ELR (cell line): Measurements from ENCODE around the gene NRG4.
"Not testable (repeated sequence)": the region's sequence is repeated elsewhere in the genome, so short reads cannot be mapped to it uniquely, and the experiment has no call there.

Experiments used
- DNase-seq: peaks from one replicate; pipeline ENCODE4 v3.0.0-alpha.2; 2015; ENCODE audit warnings: low read depth

The NRG4 gene

DNA sequence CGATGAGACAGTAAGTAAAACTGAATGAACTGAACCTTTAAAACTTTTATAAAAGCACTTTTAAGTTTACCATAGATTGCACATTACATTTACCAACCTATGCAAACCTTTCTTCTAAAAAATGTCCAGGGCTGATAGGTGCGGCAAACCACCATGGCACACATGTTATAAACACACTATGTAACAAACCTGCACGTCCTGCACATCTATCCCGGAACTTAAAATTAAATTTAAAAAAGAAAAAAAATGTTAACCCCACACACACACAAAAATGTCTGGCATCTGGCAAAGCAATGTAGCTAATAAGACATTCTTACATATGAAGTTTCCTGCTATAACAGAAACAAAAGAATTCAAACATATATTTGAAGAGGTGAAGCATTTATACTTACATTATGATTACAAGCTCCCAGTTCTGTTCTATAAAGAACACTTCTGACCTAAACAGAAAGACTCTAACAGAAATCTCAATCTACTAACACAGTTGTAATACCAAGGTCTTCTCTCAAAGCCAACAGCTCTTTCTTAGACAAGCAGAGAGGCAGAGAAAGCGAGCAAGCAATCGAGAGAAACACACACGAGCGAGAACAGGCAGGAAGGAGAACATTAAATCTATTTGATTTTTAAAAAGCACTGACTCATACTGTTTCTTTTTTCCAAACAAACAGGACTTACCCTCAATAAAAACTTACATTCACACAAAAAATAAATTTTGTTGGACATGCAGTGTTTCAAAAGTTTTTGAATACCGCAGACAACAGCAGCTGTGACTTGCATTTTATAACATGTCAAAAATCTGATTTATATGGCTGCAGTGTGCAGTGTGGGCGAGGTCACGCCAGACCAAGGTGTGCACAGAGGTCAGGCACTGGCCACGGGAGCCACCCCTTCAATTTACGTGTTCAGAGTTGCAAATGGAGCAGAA lies at the start of gene NRG4:
Gene NRG4, minus strand, starts transcription at position 798 of the 925 bp plus-strand sequence. CDS start 1,194 bp downstream, outside the sequence.
- DNase-seq, result peak; percentile 9

DNA sequence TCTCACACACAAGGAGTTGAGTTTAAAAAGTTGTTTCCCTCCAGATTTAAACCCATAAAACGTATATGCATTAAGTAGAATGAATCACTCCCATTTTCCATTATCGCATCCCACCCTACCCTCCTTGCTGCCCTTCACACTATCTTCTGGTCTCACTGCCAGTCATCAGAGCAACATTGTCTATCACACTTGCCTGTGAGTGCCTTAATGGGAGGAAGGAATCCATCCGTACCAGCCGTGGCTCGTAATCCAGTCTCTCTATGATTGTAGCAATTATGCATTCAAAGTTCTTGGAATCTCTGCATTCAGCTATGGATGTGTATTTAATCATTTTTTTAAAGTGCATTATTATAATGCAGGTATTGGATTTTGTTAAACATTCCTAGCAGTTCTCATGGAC lies 49.5 kb upstream of the NRG4 start:
- no peak for DNase-seq

GRCh38 chr15:76060118-76060989 lies 48.1 kb upstream of the NRG4 start:
- no peak for DNase-seq

DNA sequence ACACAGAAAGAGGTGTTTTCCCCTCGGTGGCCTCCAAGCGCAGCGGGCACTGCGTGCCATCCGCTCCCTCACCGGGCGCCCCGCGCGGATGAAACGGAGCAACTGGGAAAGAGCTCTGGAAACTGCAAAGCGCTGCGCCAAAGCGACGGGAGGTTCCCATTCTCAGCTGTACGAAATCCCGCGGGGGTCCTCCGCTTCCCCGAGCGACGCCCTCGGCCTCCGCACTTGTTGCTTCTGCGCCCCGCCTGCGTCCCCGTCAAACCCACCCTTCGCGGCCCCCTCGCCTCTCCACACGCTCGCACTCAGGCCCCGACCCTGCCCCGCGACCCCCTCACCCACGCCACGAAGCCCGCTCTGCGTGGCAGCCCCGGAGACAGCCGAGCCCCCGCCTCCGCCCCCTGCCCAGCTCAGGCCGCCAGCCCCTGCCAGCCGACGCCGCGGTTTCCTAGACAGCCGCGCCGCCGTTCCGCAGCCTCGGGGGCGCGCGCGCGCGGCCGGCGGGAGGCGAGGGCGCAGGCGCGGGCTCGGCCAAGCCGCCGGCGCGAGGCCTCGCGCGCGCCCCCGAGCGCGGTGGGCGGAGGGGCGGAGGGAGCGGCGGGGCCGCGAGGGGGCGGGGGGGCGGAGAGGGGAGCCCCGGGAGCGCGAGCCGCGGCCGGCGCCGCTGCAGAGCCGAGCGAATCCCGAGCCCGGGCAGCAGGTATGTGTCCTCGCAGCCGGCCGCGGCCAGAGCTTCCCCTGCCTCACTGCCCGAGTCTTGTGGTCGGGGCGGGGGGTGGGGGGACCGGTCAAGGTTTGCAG lies 47.3 kb upstream of the NRG4 start, which contains the start of gene TMEM266:
Gene TMEM266, plus strand, starts transcription at position 666 of the 798 bp plus-strand sequence. CDS start 74,279 bp downstream, outside the sequence.
- DNase-seq, result peak; percentile 47

DNA sequence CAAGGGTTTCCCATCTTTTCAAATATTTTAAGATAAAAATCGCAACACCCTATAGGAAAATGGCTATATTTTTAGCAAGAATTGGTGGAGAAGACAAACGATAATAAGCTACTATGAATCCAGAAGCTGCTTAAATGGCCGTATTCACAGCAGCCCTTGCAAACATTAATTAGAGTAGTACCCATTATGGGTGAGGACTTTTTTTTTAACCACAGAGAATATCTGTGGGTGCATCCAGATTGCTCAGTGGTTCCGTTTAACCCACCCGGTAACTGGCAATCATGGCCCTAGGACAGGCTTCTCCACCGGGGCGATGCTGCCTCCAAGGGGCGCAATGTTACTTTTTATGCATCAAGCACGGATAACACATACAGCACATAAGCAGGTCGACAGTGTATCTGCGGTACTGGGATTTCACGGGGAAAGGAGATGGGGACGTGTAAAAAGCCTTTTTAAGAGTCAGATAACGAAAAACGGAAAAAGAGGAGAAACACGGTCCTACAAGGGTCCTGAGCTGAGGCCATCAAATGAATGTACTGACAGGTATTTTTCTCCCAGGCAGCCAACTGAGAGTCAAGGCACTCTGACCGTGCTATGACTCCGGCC lies 46.6 kb upstream of the NRG4 start:
- peak; percentile 24 for DNase-seq

- peak; percentile 55 for DNase-seq
Measured at GRCh38 chr15:76057332-76058000, 45.2 kb upstream of the NRG4 start.

GRCh38 chr15:76056931-76057330 lies 44.7 kb upstream of the NRG4 start:
- DNase-seq, result no peak

- DNase-seq, result not testable (repeated sequence)
Measured at GRCh38 chr15:76054201-76054600, 42.0 kb upstream of the NRG4 start.

GRCh38 chr15:76038512-76038911 lies 26.3 kb upstream of the NRG4 start:
- DNase-seq, result no peak

- DNase-seq, result no peak
Measured at GRCh38 chr15:76035593-76035992, 23.4 kb upstream of the NRG4 start.

DNA sequence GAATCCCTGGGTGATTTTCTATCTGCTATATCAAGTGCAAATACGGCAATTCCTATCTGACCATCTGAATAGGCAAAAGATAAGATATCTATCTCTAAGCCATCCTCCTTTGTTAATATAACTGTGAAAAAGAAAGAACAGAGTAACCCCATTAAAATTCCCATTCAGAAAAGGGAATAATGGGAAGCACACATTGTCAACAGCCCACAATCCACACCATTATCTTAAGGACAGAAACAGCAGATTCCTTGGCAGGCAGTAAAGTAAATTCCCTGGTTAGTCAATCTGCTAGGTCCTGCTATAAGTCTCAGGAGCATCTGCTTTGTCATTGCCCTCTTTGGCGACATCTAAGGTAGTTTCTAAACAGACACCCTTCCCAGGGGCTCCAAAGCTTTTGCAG lies 21.9 kb upstream of the NRG4 start:
- no peak for DNase-seq

DNA sequence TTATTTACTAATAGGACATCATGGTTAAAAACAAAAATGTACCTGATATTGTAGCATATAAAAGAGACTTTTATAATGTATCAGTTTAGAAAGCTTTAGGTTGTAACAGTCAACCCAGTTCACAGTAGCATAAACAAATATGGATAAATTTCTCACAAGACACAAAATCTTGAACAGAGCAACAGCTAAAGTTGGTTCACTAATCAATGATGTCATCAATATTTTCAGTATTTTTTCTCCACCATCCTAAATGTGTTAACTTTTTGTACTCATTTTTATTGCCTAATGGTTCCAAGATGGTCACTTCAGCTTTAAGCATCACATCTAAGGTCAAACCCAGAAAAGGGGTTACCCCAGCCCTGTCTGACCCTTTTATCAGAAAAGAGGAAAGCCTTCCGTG lies 21.2 kb upstream of the NRG4 start:
- DNase-seq, result no peak

- DNase-seq, result no peak
Measured at GRCh38 chr15:76032046-76032445, 19.8 kb upstream of the NRG4 start.

- no peak for DNase-seq
Measured at GRCh38 chr15:76024021-76024768, 12.0 kb upstream of the NRG4 start.

DNA sequence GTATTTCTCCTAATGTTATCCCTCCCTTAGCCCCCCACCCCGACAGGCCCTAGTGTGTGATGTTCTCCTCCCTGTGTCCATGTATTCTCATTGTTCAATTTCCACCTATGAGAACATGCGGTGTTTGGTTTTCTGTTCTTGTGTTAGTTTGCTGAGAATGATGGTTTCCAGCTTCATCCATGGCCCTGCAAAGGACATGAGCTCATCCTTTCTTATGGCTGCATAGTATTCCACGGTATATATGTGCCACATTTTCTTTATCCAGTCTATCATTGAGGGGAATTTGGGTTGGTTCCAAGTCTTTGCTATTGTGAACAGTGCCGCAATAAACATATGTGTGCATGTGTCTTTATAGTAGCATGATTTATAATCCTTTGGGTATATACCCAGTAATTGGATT lies 1.2 kb upstream of the NRG4 start:
- not testable (repeated sequence) for DNase-seq

GRCh38 chr15:76010613-76011012 lies 1.6 kb downstream of the NRG4 start:
- DNase-seq, result no peak

DNA sequence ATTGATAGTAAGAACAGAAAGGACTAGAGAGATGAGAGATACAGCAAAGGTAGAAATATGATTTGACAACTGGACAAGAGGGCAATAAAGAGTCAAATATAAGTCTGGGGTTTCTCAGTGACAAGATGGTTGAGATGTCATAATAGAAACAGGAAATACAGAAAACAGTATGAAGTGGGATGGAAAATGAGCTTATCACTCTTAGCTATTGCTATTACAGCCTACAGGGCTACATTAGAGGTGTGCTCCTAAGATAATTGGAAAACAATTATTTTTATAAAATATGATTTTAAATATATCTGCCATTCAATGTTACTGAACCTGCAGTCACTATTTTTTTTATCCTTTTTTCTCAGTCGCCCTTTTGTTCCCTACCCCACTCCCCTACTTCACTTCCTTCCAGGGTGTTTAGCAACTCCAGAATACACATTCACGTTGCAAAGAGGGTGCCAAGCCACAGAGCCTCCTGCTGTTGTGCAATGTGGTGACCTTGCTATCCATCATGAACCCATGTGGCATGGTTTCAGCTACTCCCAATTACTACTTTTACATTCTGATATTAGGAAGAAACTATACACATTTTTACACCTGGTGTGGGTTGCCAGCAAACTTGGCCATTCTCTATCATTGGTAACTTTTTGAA lies 6.0 kb downstream of the NRG4 start:
- DNase-seq, result no peak

DNA sequence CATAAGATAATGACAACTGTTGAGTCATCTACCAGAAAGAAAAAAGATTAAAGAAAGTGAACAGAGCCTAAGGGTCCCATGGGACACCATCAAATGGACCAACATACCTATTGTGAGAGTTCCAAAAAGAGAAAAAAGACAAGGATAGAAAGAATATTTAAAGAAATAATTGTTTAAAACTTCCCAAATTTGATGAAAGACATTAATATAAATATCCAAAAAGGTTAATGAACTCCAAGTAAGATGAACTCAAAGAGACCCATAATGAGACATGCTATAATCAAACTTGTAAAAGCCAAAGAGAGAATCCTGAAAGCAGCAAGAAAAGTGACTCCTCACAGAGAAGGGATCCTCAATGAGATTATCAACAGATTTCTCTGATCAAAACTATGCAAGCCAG lies 8.9 kb downstream of the NRG4 start:
- no peak for DNase-seq

DNA sequence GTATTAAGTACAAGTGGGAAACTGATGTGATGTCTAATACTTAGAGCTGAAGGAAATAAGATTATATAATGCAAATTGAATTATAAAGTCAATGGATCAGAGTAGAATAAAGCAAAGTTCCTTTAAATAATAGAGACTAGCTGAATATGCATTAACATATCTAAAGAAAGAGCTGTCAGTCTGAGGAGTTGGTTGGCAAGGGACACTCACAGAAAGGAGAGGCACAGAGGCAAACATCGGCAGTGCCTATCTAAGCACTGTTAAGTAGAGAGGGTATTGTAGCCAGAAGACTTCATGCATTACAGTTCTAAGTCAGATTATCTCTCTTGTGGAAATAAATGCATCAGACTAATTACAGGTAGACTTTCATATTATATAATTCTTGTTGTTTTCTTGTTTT lies 16.6 kb downstream of the NRG4 start:
- DNase-seq, result no peak

DNA sequence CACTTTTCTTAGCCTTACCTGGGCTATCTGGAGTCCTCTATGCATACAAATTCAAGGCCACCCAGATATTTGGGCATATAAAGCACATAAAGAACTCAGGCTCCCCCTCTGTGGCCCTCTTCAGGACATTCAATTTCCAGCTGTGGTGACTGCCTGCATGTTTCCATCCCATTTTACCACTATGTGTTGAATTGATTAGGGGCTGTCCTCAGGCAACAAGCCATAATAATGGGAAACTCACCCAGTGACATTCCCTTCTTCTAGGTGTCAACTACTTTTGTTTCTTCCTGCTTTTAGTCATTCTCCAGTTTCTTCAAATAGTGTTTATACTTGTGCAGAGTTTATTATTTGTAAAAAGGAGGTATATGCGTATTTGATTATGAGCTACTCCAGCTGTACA lies 18.0 kb downstream of the NRG4 start:
- DNase-seq, result no peak
